ENCODE results near the gene DCST1. TPM values are rescaled to one million over a fixed set of nuclear protein-coding genes. Genes with fewer than 3 reads are reported as not detected.
A peak's percentile ranks its signal among the peaks of the same experiment; 100 is the strongest.

Gene DCST1
- total RNA-seq, 1 experiment from 2014 or later: 0.22 TPM

GRCh38 chr1:155076371-155076770 is 42.7 kb downstream of the DCST1 start:
- peaks cover 33% of the 10 kb centered on the region for H3K4me1 ChIP-seq (replicated peaks; ENCODE audit: insufficient read depth)
- no peak overlapping the region for H3K4me3 ChIP-seq
- peaks cover 33% of the 10 kb centered on the region; the same call in 1 of the 2 replicates for H3F3A ChIP-seq (ENCODE audit: insufficient read depth, low read depth)
- no peaks in the 10 kb centered on the region for H4K20me1 ChIP-seq (ENCODE audit: insufficient read depth)
- intact Hi-C loops (cut with micrococcal nuclease; ENCODE audit: unreplicated experiment): no loop called here
- no peak overlapping the region for H3K4me2 ChIP-seq
- peak in 1 of 2 experiments; percentile 10 for DNase-seq
- no peaks in the 10 kb centered on the region for H3K79me2 ChIP-seq (ENCODE audit: low read depth)
- H3K9me2 ChIP-seq (ENCODE audit: insufficient read depth): no peaks in the 10 kb centered on the region
- TF ChIP-seq EZH2 (IDR thresholded peaks at IDR 0.05; ENCODE audit: low read depth): no peak
- TF ChIP-seq, protein P1, sequence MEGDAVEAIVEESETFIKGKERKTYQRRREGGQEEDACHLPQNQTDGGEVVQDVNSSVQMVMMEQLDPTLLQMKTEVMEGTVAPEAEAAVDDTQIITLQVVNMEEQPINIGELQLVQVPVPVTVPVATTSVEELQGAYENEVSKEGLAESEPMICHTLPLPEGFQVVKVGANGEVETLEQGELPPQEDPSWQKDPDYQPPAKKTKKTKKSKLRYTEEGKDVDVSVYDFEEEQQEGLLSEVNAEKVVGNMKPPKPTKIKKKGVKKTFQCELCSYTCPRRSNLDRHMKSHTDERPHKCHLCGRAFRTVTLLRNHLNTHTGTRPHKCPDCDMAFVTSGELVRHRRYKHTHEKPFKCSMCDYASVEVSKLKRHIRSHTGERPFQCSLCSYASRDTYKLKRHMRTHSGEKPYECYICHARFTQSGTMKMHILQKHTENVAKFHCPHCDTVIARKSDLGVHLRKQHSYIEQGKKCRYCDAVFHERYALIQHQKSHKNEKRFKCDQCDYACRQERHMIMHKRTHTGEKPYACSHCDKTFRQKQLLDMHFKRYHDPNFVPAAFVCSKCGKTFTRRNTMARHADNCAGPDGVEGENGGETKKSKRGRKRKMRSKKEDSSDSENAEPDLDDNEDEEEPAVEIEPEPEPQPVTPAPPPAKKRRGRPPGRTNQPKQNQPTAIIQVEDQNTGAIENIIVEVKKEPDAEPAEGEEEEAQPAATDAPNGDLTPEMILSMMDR (conservative IDR thresholded peaks at IDR 0.05): no peak
- no peak overlapping the region for H2AFZ ChIP-seq
- no peaks in the 10 kb centered on the region for H3K36me3 ChIP-seq (ENCODE audit: low read depth)
- POLR2A ChIA-PET (ENCODE audit: unreplicated experiment): no interaction called here
- peaks cover 25% of the 10 kb centered on the region for H3K27me3 ChIP-seq (ENCODE audit: insufficient read depth, low read depth)
- H3K9me3 ChIP-seq (ENCODE audit: insufficient read depth, low read depth): no peaks in the 10 kb centered on the region
- no TSS peak for BruUV-seq (replicated peaks)
- no peak overlapping the region for H3K27ac ChIP-seq
- CTCF ChIA-PET: interaction anchor here (0.6 kb wide), 2 partner anchors 91 to 598 kb away, joined by 3 read pairs; no protein-coding TSS in a partner anchor

DNA sequence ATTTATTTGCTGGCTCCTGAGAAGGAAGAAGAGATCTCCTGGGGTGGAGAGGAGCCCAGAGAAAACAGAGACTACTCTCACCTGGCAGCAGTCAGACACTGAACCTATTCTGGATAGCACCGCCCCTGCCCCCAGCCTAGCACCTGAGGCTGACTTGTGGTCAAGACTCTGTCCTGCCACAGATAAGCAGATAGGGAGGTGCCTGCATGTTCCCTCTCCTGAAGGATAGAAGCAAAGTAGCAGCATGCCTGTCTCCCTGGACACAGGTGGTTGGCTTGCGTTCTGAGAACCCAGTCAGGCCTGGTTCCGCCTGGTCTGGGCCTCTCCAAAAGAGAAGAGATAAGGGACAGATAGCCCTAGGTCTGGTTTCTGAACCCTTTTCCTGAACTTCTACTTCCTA is 43.7 kb downstream of the DCST1 start:
- ChIA-PET POLR2A (ENCODE audit: unreplicated experiment) (no interaction called here), CTCF (interaction anchor here (0.6 kb wide), 1 partner anchor 166 kb away, joined by 3 read pairs; no protein-coding TSS in a partner anchor)
- Histone ChIP-seq H3F3A (ENCODE audit: insufficient read depth, low read depth) (peaks cover 27% of the 10 kb centered on the region; the same call in 1 of the 2 replicates), H4K20me1 (ENCODE audit: insufficient read depth) (no peaks in the 10 kb centered on the region), H3K4me2 (0 out of 2 replicates have a peak overlapping the region, but pooled peaks have one; percentile 4), H3K9me2 (ENCODE audit: insufficient read depth) (no peaks in the 10 kb centered on the region), H2AFZ (no peak overlapping the region), H3K4me3 (no peak overlapping the region), H3K27ac (no peak overlapping the region), H3K27me3 (ENCODE audit: insufficient read depth, low read depth) (peaks cover 35% of the 10 kb centered on the region), H3K79me2 (ENCODE audit: low read depth) (no peaks in the 10 kb centered on the region), H3K36me3 (ENCODE audit: low read depth) (no peaks in the 10 kb centered on the region), H3K9me3 (ENCODE audit: insufficient read depth, low read depth) (no peaks in the 10 kb centered on the region), H3K4me1 (replicated peaks; ENCODE audit: insufficient read depth) (peaks cover 40% of the 10 kb centered on the region)
- BruUV-seq (replicated peaks): no TSS peak
- intact Hi-C loops (cut with micrococcal nuclease; ENCODE audit: unreplicated experiment): no loop called here
- TF ChIP-seq, protein P1 (conservative IDR thresholded peaks at IDR 0.05): no peak
- no peak for TF ChIP-seq EZH2 (IDR thresholded peaks at IDR 0.05; ENCODE audit: low read depth)
- DNase-seq: peak in 1 of 2 experiments; percentile 28

GRCh38 chr1:155077758-155078445 is 44.3 kb downstream of the DCST1 start:
- peaks cover 35% of the 10 kb centered on the region for H3K27me3 ChIP-seq (ENCODE audit: insufficient read depth, low read depth)
- H3K79me2 ChIP-seq (ENCODE audit: low read depth): no peaks in the 10 kb centered on the region
- H2AFZ ChIP-seq: no peak overlapping the region
- H4K20me1 ChIP-seq (ENCODE audit: insufficient read depth): no peaks in the 10 kb centered on the region
- peak overlapping the region; percentile 88 for H3K4me2 ChIP-seq
- H3F3A ChIP-seq (ENCODE audit: insufficient read depth, low read depth): peaks cover 30% of the 10 kb centered on the region; the same call in 1 of the 2 replicates
- H3K9me2 ChIP-seq (ENCODE audit: insufficient read depth): no peaks in the 10 kb centered on the region
- no peaks in the 10 kb centered on the region for H3K36me3 ChIP-seq (ENCODE audit: low read depth)
- DNase-seq: peak in 1 of 2 experiments; percentile 38
- intact Hi-C loops (cut with micrococcal nuclease; ENCODE audit: unreplicated experiment): no loop called here
- no peaks in the 10 kb centered on the region for H3K9me3 ChIP-seq (ENCODE audit: insufficient read depth, low read depth)
- 0 out of 2 replicates have a peak overlapping the region, but pooled peaks have one; percentile 63 for H3K4me3 ChIP-seq
- TF ChIP-seq, protein P1 (conservative IDR thresholded peaks at IDR 0.05): no peak
- TF ChIP-seq EZH2 (IDR thresholded peaks at IDR 0.05; ENCODE audit: low read depth): no peak
- no TSS peak for BruUV-seq (replicated peaks)
- CTCF ChIA-PET: interaction anchor here (0.6 kb wide), 1 partner anchor 167 kb away, joined by 3 read pairs; no protein-coding TSS in a partner anchor
- peaks cover 45% of the 10 kb centered on the region for H3K4me1 ChIP-seq (replicated peaks; ENCODE audit: insufficient read depth)
- no peak overlapping the region for H3K27ac ChIP-seq
- POLR2A ChIA-PET (ENCODE audit: unreplicated experiment): no interaction called here
